Calu3 (cell line): ENCODE measurements around the gene KLC1. TPM values are rescaled to one million over a fixed set of nuclear protein-coding genes. Genes with fewer than 3 reads are reported as not detected.

Source experiments
- BruUV-seq: library from RNA; stranded (reverse); fragments of 400-500 nt; replicated peaks from 2 replicates; lab custom pipeline; 2021; lab: Mats Ljungman, UMichigan
- CTCF ChIA-PET: fragments of 300-600 bp; sonication (Branson Sonifier 250); formaldehyde crosslinking; loops from one replicate; lab custom pipeline; 2022; ENCODE audit warnings: antibody characterized with exemption; lab: Charles Lee
- DNase-seq: peaks from one replicate; pipeline ENCODE4 v3.0.0; 2022
- H3K27ac Mint-ChIP-seq: one replicate; pipeline ENCODE4 v1.8.0; 2022; ENCODE audit warnings: mixed read lengths; ENCODE audit not compliant: unreplicated experiment
- H3K27me3 Mint-ChIP-seq: one replicate; pipeline ENCODE4 v1.8.0; 2022; ENCODE audit warnings: mixed read lengths; ENCODE audit not compliant: unreplicated experiment
- H3K36me3 Mint-ChIP-seq: one replicate; pipeline ENCODE4 v1.8.0; 2022; ENCODE audit warnings: mild to moderate bottlenecking, moderate library complexity, mixed read lengths; ENCODE audit not compliant: insufficient read depth, unreplicated experiment
- H3K4me1 Mint-ChIP-seq: one replicate; pipeline ENCODE4 v1.8.0; 2022; ENCODE audit warnings: mild to moderate bottlenecking, low read depth, mixed read lengths; ENCODE audit not compliant: unreplicated experiment
- H3K4me3 Mint-ChIP-seq: one replicate; pipeline ENCODE4 v1.8.0; 2022; ENCODE audit warnings: mild to moderate bottlenecking, low read depth, moderate library complexity, mixed read lengths; ENCODE audit not compliant: unreplicated experiment
- H3K9me3 Mint-ChIP-seq: one replicate; pipeline ENCODE4 v1.8.0; 2022; ENCODE audit warnings: low read depth, mixed read lengths; ENCODE audit not compliant: unreplicated experiment
- CTCF ChIP-seq: fragments of 200-600 bp; IDR thresholded peaks from one replicate; pipeline ENCODE4 v1.8.0; 2022; ENCODE audit warnings: antibody characterized with exemption; ENCODE audit not compliant: unreplicated experiment
- intact Hi-C: fragments of 100-400 bp; cut with micrococcal nuclease; formaldehyde crosslinking; loops from one replicate; pipeline ENCODE4 v1.10.0; 2022; ENCODE audit not compliant: unreplicated experiment
- total RNA-seq: library from RNA; stranded (reverse); gene quantifications from 2 replicates; pipeline ENCODE4 v1.2.3, GENCODE V29; 2022

The KLC1 gene
- total RNA-seq, 1 experiment from 2014 or later = 124 TPM

DNA sequence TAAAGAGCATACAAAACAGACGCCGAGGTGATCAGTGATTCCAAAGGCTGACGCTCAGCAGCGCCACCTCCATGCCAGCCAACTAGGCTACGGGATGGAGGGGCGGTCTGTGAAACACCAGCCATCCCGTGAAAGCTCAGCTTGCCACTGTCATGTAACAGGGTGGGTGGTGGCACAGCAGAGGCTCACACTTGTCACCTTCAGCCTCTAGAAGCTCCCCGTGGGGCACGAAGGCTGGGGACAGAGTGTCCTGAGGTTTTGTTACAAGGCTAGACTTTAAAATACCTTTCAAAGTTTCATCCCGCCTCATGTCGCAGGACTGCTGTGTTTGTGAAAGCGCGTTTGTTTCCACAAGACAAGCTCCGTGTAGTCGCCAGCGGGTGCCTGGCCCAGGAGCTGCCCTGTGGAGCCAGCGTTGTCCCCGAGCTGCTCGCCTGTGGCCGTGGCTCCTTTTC lies 65.6 kb downstream of the KLC1 start:
- Mint-ChIP-seq H3K4me1 (no peaks in the 10 kb centered on the region), H3K4me3 (no peak overlapping the region), H3K9me3 (no peaks in the 10 kb centered on the region), H3K36me3 (peaks cover 41% of the 10 kb centered on the region), H3K27me3 (no peaks in the 10 kb centered on the region), H3K27ac (no peak overlapping the region)
- CTCF ChIA-PET = no interaction called here
- BruUV-seq = no TSS peak
- no peak for DNase-seq
- TF ChIP-seq CTCF = no peak
- intact Hi-C loops = no loop called here

GRCh38 chr14:103695296-103696069 lies 66.5 kb downstream of the KLC1 start:
- no peak overlapping the region for H3K4me3 Mint-ChIP-seq
- no peaks in the 10 kb centered on the region for H3K4me1 Mint-ChIP-seq
- peak overlapping the region; percentile 39 for H3K27ac Mint-ChIP-seq
- TF ChIP-seq CTCF = no peak
- DNase-seq = no peak
- no peaks in the 10 kb centered on the region for H3K9me3 Mint-ChIP-seq
- CTCF ChIA-PET = no interaction called here
- peaks cover 40% of the 10 kb centered on the region for H3K36me3 Mint-ChIP-seq
- intact Hi-C loops = no loop called here
- no TSS peak for BruUV-seq
- H3K27me3 Mint-ChIP-seq = no peaks in the 10 kb centered on the region

GRCh38 chr14:103696070-103696402 lies 67.0 kb downstream of the KLC1 start:
- BruUV-seq = no TSS peak
- no peaks in the 10 kb centered on the region for H3K4me1 Mint-ChIP-seq
- peaks cover 39% of the 10 kb centered on the region for H3K36me3 Mint-ChIP-seq
- intact Hi-C loops = no loop called here
- no peak overlapping the region for H3K27ac Mint-ChIP-seq
- no peak for DNase-seq
- CTCF ChIA-PET = no interaction called here
- H3K4me3 Mint-ChIP-seq = no peak overlapping the region
- H3K27me3 Mint-ChIP-seq = no peaks in the 10 kb centered on the region
- TF ChIP-seq CTCF = no peak
- no peaks in the 10 kb centered on the region for H3K9me3 Mint-ChIP-seq

DNA sequence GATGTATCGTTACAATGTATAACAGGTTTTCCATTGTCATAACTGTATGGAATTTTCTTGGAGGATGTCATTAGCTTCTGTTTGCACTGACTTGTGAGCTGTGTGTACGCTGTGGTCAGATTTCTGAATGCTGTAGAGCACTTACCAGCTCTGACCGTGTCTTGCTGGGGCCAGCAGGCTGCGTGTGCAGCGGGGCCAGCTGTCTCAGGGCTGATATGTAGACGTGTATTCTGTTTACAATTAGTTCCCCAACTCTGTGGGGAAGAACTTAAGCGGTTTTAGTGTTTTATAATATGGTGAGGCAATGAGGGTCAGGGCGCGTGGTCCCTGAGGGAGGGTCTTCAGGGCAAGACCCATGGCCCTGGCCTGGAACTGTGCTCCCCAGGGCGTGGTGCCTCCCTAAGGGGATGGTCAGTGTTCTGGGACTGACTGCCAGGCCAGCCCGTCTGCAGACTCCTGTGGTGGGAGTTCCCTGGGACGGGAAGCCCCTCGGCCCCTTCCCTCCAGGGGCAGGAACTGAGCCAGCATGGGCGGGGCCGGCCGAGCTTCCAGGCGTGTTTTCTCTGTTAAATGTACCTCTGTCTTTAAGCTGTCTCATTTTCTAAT lies 67.6 kb downstream of the KLC1 start:
- no TSS peak for BruUV-seq
- H3K27ac Mint-ChIP-seq = no peak overlapping the region
- TF ChIP-seq CTCF = no peak
- no peaks in the 10 kb centered on the region for H3K9me3 Mint-ChIP-seq
- no peaks in the 10 kb centered on the region for H3K27me3 Mint-ChIP-seq
- intact Hi-C loops = no loop called here
- no peak for DNase-seq
- H3K4me1 Mint-ChIP-seq = no peaks in the 10 kb centered on the region
- H3K4me3 Mint-ChIP-seq = no peak overlapping the region
- CTCF ChIA-PET = interaction anchor here (0.6 kb wide), 1 partner anchor 14 kb away, joined by 5 read pairs; no protein-coding TSS in a partner anchor
- H3K36me3 Mint-ChIP-seq = peaks cover 42% of the 10 kb centered on the region
